CD4-positive, alpha-beta T cell treated with Interleukin-6 at 100 ng/mL for 8 hours (primary cell): ENCODE data around the gene RAPGEF1.

Source experiments
- DNase-seq: peaks from one replicate; pipeline ENCODE4 v3.0.0-alpha.2; 2020; ENCODE audit warnings: mixed read lengths, low spot score

The RAPGEF1 gene

GRCh38 chr9:131583836-131584555 lies 155.9 kb downstream of the RAPGEF1 start:
- DNase-seq, result no peak

GRCh38 chr9:131583337-131583645 lies 156.6 kb downstream of the RAPGEF1 start:
- DNase-seq, result no peak

- DNase-seq, result no peak
Measured at GRCh38 chr9:131582466-131583336, 157.2 kb downstream of the RAPGEF1 start.

- DNase-seq, result no peak
Measured at GRCh38 chr9:131582056-131582455, 157.8 kb downstream of the RAPGEF1 start.

- DNase-seq, result no peak
Measured at GRCh38 chr9:131580358-131580757, 159.5 kb downstream of the RAPGEF1 start.

DNA sequence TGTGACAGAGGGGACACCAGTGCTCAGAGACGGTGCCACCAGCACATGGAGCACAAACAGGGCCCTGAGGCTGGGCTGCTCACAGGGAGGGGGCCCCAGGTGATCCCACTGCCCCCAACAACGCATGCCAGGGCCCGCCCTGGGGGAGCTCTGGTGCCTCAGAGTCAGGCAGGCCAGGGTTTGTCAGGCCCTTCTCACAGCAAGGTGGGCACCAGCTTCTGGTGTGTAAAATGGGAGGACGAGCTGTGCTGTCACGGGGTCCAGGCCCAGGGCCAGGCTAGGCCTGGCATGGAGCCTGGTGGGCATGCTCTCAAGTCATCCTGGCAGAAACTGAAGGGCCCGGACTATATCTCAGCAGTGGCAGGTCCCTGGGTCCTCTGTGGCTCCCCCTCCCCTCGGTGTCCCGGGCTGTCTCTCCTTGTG lies 160.1 kb downstream of the RAPGEF1 start:
- no peak for DNase-seq

DNA sequence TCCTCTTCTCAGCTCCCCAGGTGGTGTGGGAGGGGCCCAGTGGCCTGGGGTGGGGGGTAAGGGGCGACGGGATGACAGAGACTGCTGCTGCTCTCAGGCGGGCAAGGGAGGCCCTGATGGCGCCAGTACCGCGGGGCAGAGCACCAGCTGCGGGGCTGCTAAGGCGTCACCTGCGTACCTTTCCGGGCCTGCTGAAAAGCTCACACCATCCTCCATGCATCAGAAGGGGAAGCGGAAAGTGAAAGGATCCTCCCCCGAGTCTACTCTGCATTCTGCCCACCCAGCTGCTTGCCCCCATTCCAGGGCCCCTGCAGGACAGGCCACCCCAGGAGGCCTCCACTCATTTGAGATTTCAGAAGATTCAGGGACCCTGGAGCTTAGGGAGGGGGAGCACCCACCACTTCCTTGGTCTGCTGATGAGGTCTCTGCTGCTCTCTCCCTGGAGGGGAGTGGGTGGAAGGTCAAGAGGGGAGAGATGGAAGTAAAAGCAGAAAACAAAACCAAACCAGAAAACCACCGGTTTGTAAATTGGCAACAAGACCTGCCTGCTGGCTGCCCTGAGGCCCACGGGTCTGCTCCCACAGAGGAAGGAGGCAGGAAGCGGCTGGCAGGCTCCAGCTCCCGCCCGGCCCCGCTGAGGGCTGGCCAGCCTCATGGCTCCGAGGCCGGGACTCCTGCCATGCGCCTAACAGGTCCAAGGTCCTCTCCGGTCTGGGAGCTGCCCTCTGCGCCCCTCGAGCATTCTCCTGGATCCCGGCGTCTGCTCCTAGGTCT lies 161.0 kb downstream of the RAPGEF1 start:
- peak; percentile 58 for DNase-seq

- no peak for DNase-seq
Measured at GRCh38 chr9:131578021-131578420, 161.9 kb downstream of the RAPGEF1 start.

- no peak for DNase-seq
Measured at GRCh38 chr9:131577005-131578000, 162.6 kb downstream of the RAPGEF1 start.

GRCh38 chr9:131575946-131576853 lies 163.7 kb downstream of the RAPGEF1 start:
- no peak for DNase-seq

- no peak for DNase-seq
Measured at GRCh38 chr9:131574730-131575640, 164.9 kb downstream of the RAPGEF1 start.

DNA sequence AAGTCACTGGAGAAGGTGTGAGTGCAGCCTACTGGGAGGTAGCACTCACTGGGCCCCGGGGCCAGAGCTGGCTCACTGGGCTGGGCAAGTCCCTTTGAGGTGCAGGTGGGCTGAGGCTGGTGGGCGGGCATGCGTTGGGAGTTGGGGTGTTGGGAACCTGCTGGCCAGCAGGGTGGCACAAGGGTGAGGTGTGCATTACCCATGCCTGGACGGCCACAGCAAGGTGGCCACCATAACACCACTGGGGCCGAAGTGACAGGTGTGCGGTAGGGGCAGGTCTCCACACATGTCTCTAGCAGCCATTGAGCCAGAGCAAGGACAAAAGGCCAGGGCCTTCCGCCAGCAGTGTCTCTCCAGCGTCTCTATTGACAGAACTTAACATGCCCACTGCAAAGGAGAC lies 172.0 kb downstream of the RAPGEF1 start:
- DNase-seq, result no peak

GRCh38 chr9:131566158-131566557 lies 173.7 kb downstream of the RAPGEF1 start:
- no peak for DNase-seq

- DNase-seq, result no peak
Measured at GRCh38 chr9:131565369-131565768, 174.5 kb downstream of the RAPGEF1 start.

GRCh38 chr9:131562032-131562959 lies 177.6 kb downstream of the RAPGEF1 start:
- DNase-seq, result no peak

DNA sequence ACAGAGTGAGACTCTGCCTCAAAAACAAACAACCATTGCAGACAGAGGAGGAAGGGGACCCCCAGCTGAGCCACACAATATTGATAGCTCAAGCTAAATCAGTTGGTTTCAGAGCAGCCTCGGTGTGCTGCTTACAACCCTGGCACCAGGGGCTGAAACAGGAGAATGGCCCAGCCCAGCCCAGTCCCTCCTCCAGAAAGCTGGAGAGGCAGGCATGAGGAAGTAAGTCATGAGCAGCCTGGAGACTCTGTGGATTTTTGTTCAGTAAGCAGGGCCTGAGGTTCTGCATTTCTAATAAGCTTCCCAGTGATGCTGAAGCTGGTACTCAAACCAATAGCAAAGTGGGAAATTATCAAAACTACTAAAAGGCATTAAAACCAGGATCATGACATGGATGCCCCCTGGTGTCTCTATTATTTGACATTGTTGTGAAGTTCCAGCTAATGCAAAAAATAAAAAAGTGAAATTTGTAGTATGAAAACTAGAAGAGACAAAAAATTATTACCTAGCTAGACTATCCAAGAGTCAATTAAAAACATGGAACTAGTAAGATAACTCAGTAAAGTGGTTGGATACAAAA lies 180.4 kb downstream of the RAPGEF1 start:
- DNase-seq, result no peak

DNA sequence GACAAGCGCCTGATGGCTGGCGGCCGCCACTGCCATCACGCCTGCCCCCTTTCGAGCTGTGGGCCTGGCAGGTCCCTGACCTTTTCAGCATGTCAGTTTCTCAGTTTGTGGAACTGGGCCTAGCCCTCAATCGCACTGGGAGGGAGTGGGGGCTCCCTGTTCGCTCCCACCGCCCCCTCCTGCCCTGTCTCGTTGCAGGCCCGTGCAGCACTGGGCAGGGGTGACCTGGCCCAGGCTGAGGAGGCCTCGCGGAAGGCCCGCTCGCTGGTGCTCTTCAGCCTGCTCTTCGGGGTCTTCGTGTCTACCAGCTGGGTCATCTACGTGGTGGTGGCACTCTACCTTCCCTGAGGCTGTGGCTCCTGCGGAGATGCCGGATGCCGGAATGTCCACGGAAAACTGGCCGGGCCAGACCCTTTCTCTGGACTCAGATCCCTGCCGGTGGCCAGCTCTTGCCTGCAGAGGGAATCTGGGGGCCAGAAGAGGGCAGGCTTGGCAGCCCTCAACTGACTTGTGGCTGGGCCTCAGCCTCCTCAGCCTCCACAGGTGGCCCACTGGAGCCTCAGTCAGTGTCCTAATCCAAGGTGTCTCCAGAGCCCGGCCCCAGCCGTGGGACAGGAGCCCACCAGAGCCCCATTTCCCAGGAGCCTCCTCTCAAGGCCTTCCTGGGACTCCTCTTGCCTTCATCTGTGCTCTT lies 181.9 kb downstream of the RAPGEF1 start:
- no peak for DNase-seq
